GM12865 (cell line): ENCODE measurements around the gene MAD1L1.

Source experiments
- DNase-seq: peaks from one replicate; pipeline ENCODE4 v3.0.0; 2010; ENCODE audit warnings: low read depth
- H3K4me3 ChIP-seq: 2 replicates; pipeline ENCODE4 v1.5.1; 2011; ENCODE audit warnings: mild to moderate bottlenecking, low read depth, low read length, control low read depth
- TF ChIP-seq, protein P1 (sequence below): IDR thresholded peaks from 2 replicates; pipeline ENCODE4 v1.5.1; 2011; ENCODE audit warnings: low read length, control low read depth, low read depth, inconsistent platforms; ENCODE audit not compliant: insufficient read depth; ENCODE audit errors: missing control alignments

The MAD1L1 gene

DNA sequence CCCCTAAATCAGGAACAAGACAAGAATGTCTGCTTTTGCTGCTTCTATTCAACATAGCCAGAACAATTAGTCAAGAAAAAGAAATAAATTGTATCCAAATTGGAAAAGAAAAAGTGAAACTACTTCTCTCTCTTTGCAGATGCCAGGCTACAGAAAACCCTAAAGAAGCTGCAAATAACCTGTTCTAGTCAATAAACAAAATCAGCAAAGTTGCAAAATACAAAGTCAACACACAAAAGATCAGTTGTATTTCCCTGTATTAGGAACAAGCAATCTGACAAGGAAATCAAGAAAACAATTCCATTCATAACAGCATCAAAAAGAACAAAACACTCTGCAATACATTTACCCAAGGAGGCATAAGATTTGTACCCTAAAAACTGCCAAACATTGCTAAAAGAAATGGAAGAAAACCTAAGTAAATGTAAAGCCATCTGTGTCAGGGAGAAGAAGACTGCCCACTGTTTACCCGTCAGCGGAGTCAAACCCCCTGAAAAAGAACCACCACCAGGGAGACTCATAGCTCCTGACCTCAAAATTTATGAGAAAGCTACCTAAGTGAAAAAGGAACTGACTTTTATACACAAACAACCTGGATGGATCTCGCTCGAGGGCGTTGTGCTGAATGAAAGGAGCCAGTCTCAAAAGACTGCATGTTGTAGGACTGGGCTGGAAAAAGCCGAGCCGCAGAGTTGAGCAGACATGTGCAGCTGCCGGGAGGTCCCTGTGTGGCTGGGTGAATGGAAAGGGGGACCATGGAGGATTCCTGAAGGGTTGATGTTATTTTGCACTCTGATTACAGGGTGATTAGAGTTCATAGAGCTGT lies 263.1 kb downstream of the MAD1L1 start:
- no peak overlapping the region for H3K4me3 ChIP-seq
- TF ChIP-seq, protein P1, sequence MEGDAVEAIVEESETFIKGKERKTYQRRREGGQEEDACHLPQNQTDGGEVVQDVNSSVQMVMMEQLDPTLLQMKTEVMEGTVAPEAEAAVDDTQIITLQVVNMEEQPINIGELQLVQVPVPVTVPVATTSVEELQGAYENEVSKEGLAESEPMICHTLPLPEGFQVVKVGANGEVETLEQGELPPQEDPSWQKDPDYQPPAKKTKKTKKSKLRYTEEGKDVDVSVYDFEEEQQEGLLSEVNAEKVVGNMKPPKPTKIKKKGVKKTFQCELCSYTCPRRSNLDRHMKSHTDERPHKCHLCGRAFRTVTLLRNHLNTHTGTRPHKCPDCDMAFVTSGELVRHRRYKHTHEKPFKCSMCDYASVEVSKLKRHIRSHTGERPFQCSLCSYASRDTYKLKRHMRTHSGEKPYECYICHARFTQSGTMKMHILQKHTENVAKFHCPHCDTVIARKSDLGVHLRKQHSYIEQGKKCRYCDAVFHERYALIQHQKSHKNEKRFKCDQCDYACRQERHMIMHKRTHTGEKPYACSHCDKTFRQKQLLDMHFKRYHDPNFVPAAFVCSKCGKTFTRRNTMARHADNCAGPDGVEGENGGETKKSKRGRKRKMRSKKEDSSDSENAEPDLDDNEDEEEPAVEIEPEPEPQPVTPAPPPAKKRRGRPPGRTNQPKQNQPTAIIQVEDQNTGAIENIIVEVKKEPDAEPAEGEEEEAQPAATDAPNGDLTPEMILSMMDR: no peak
- DNase-seq: no peak

DNA sequence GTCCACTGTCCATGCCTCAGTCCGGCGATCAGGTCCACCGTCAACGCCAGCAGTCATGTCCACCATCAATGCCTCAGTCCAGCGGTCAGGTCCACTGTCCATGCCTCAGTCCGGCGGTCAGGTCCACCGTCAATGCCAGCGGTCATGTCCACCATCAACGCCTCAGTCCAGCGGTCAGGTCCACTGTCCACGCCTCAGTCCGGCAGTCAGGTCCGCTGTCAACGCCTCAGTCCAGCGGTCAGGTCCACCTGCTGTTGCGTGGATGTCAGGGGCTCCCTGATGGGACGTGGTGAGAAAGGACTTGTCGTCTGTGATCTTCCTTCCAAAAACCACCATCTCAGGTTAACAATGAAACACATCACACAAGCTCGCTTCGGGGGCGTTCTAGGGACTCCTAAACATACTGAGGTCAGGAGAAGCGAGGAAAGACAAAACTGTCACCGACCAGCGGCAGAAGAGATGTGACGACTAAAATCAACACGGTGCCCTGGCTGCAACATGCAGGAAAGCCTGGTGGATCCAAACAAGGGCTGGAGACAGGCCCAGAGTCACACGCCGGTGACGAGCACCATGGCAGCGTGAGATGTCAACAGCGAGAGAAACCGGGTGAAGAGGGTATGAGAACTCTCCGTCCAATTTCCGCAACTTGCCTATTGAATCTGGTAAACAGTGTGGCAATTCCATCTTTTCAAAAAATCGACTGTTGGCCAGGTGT lies 264.2 kb downstream of the MAD1L1 start:
- no peak overlapping the region for H3K4me3 ChIP-seq
- DNase-seq: no peak
- TF ChIP-seq, protein P1: no peak

DNA sequence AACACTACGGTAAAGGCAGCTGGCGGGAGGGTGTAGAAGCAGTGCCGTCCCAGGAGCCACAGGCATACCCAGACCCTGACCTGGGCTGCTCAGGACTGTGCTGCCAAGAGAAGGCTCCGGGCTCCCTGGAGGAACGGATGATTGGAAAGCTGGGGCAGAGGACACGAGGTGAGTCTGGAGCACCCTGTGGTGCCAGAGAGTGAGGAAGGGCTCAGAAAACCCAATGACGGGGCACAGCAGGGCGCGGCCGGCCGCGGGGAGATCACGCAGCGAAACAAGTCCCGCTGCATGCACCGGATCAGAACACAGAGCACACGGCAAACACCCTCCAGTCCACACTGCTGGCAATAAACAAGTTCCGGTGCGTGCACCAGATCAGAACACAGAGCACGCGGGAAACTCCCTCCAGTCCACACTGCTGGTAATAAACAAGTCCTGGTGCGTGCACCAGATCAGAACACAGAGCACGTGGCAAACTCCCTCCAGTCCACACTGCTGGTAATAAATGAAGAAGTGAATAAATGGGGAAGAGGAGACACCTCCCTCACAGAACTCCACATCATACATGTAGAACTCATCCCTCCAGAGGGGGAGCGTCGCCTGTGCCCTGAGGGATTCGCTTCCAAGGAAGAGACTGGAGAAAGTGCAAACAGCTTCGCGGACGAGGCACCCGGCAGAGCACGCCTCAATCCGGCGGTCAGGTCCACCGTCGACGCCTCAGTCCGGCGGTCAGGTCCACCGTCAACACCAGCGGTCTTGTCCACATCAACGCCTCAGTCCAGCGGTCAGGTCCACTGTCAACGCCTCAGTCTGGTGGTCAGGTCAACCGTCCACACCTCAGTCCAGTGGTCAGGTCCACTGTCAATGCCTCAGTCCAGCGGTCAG lies 265.0 kb downstream of the MAD1L1 start:
- no peak for DNase-seq
- TF ChIP-seq, protein P1: no peak
- H3K4me3 ChIP-seq: no peak overlapping the region

DNA sequence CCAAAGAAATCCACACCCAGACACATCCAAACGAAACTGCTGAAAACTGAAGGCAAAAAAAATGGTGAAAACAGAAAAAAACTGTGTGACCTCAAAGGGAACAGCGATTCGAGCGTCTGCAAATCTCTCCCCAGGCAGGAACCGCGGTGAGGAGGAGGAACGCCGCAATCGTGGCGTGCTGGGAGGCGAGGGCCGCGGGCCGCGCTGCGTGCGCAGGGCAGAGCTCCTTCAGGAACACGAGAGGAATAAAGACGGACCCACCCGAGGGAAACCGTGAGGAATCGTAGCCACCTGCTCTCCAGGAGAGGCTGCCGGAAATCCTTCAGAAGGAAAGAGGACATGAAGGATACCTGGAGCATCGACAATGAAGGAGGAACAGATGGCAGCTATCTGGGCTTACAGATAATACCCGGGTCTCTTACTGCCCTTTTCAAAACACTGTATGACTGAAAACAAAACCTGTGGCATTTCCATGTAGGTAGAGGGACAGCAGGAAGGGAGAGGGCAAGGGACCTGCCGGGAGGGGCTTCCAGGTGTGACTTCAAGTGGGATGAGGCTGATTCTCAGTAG lies 266.0 kb downstream of the MAD1L1 start:
- DNase-seq: no peak
- H3K4me3 ChIP-seq: no peak overlapping the region

GRCh38 chr7:1965579-1966294 lies 267.0 kb downstream of the MAD1L1 start:
- H3K4me3 ChIP-seq: no peak overlapping the region
- no peak for DNase-seq

More for the DNA sequence above, 266.0 kb downstream of the MAD1L1 start:
- TF ChIP-seq, protein P1: no peak

More at GRCh38 chr7:1965579-1966294, 267.0 kb downstream of the MAD1L1 start:
- TF ChIP-seq, protein P1: no peak
